AG08395 (cell line): Measurements from ENCODE around the gene ZNF841.
A peak's percentile ranks its signal among the peaks of the same experiment; 100 is the strongest.
"Not testable (repeated sequence)": the region's sequence is repeated elsewhere in the genome, so short reads cannot be mapped to it uniquely, and the experiment has no call there.

Experiments used
- DNase-seq: peaks from one replicate; pipeline ENCODE4 v3.0.0; 2012; ENCODE audit warnings: mixed read lengths, low spot score

Gene ZNF841

GRCh38 chr19:52066258-52066863 lies 29.2 kb downstream of the ZNF841 start:
- no peak for DNase-seq

DNA sequence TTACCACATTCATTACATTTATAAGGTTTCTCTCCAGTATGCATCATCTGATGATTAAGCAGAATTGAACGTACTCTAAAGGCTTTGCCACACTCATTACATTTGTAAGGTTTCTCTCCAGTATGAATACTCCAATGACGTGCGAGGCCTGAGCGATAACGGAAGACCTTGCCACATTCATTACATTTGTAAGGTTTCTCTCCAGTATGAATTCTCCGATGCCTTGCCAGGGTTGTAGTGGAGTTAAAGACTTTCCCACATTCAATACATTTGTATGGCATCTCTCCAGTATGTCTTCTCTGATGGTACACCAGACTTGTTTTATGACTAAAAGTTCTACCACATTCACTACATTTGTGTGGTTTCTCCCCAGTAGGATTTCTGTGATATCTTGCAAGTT lies 30.2 kb downstream of the ZNF841 start:
- DNase-seq = no peak

GRCh38 chr19:52056480-52056879 lies 39.1 kb downstream of the ZNF841 start:
- DNase-seq = not testable (repeated sequence)

GRCh38 chr19:52051736-52052135 lies 43.8 kb downstream of the ZNF841 start:
- DNase-seq = not testable (repeated sequence)

- peak; percentile 93 for DNase-seq
Measured at GRCh38 chr19:52048555-52049501, 46.7 kb downstream of the ZNF841 start, which contains the start of gene ZNF432. ZNF432 (minus strand) TSS chr19:52048838; CDS start chr19:52046868, 1,970 bp downstream.

- no peak for DNase-seq
Measured at GRCh38 chr19:52039169-52039568, 56.4 kb downstream of the ZNF841 start.

DNA sequence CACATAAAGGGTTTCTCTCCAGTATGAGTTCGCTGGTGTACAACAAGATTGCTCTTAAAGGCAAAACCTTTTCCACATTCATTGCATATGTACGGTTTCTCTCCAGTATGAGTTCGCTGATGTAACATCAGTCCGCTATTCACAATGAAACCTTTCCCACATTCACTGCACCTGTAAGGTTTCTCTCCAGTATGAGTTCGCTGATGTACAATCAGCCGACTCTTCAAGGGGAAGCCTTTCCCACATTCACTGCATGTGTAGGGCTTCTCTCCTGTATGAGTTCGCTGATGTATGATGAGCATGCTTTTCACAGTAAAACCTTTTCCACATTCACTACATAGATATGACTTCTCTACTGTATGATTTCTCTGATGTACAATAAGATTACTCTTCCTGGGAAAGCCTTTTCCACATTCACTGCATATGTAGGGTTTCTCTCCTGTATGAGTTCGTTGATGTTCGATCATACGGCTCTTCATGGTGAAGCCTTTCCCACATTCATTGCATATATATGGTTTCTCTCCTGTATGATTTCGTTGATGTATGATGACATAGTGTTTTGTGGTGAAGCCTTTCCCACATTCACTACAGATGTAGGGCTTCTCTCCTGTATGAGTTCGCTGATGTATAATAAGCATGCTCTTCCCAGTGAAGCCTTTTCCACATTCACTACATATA lies 61.4 kb downstream of the ZNF841 start:
- no peak for DNase-seq

DNA sequence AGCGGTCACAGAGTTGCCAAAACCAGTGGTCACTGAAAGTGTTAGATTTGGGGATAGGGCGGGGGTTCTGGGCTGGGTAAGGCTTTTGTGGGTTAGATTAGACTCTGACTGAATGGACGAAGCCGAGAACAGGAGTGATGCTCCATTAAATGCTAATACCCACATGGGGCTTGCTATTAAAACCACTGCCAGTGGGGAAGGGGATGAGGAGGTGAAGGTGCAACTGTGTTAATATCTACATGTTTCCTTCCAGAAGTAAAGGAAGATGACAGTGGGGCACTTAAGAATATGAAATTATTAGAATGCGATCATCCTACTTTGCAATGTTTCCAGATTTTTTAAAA lies 66.8 kb downstream of the ZNF841 start:
- no peak for DNase-seq

DNA sequence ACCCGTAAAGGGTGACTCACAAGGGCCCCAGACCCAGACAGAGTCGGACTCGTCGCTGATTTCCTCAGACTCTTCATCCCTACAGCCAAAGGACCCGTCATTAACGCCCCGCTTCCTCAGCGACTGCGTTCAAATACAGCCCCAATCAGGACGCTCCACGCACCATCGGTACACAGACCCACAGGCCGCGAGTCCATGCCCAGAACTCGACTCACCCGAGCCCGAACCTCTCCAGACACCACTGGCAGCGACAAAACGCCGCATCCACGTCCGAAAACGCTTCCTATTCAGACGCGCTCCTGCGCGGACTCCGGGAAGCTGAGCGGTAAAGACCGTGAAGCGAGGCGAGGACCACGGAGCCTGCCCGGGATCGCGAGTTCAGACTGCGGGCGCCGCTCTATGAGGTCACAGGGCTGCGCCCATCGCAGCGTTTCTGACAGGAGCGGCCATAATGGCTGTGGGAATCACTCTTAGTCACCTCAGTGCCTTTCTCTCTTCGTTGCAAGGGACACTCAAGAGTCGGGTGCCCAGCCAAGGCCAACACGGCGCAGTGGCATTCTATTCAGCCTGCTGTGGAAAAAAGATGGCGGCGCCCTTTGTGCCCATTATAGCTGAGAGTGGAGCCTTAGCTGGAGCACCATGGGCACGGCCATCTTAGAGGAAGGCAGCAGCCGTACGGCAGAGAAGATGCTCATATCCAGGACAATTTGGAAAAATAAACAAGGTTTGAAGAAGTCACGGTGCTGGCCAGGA lies 67.4 kb downstream of the ZNF841 start, which contains the start of gene ZNF614:
Gene ZNF614 (minus strand): TSS at position 353 of the 753 bp plus-strand sequence. CDS start 2,634 bp downstream, outside the sequence.
- DNase-seq = peak; percentile 94

GRCh38 chr19:52026255-52026990 lies 69.1 kb downstream of the ZNF841 start:
- not testable (repeated sequence) for DNase-seq

DNA sequence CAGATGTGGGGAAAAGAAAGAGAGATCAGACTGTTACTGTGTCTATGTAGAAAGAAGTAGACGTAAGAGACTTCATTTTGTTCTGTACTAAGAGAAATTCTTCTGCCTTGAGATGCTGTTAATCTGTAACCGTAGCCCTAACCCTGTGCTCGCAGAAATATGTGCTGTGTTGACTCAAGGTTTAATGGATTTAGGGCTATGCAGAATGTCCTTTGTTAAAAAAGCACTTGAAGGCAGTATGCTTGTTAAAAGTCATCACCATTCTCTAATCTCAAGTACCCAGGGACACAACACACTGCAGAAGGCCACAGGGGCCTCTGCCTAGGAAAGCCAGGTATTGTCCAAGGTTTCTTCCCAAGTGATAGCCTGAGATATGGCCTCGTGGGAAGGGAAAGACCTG lies 71.1 kb downstream of the ZNF841 start:
- DNase-seq = not testable (repeated sequence)

DNA sequence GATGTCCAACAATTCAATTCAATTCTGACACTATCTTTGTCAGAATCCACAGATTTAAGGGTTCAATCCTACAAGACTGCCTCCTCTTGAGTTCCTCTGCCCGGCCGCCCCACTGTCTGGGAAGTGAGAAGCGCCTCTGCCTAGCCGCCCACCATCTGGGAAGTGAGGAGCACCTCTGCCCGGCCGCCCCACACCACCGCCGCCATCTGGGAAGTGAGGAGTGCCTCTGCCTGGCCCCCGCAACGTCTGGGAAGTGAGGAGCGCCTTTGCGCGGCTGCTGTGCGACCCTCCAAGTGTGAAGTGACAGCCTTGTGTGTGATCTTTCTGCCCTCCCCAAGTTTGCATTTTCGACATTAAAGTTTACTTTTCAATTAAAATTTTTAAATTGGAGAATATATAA lies 73.4 kb downstream of the ZNF841 start:
- no peak for DNase-seq

DNA sequence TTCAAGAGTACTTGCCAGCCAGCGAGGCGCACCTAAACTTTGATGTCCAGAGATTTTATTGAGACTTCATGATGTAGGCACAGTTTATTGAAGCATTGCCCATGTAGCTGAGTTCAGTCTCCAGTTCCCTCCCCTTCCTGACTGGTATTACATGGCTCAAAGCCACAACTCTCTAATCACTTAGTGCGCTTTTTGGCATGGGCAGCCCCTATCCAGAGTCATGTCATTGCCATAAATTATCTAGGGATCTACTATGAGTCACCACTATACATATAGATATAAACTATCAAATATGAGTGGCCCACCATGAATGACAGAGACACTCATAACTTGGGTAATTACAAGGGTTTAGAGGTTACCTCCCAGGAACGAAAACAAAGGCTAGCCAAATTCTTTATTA lies 75.1 kb downstream of the ZNF841 start:
- no peak for DNase-seq
